KOPT-K1 (cell line): ENCODE data around the gene NPDC1.

Experiments used
- H3K27ac ChIP-seq: fragments of 200-600 bp; sonication (generic); 2 replicates; pipeline ENCODE4 v1.5.1; 2016; ENCODE audit warnings: antibody characterized with exemption, mild to moderate bottlenecking, low read depth, low read length; ENCODE audit not compliant: poor library complexity, severe bottlenecking
- H3K36me3 ChIP-seq: fragments of 200-600 bp; sonication (generic); 2 replicates; pipeline ENCODE4 v1.5.1; 2017; ENCODE audit warnings: antibody characterized with exemption, mild to moderate bottlenecking, low read length, moderate library complexity; ENCODE audit not compliant: insufficient read depth
- H3K9me3 ChIP-seq: fragments of 200-600 bp; sonication (generic); 2 replicates; pipeline ENCODE4 v1.5.1; 2017; ENCODE audit warnings: antibody characterized with exemption, low read length, mild to moderate bottlenecking; ENCODE audit not compliant: insufficient read depth, poor library complexity, severe bottlenecking

NPDC1 gene

DNA sequence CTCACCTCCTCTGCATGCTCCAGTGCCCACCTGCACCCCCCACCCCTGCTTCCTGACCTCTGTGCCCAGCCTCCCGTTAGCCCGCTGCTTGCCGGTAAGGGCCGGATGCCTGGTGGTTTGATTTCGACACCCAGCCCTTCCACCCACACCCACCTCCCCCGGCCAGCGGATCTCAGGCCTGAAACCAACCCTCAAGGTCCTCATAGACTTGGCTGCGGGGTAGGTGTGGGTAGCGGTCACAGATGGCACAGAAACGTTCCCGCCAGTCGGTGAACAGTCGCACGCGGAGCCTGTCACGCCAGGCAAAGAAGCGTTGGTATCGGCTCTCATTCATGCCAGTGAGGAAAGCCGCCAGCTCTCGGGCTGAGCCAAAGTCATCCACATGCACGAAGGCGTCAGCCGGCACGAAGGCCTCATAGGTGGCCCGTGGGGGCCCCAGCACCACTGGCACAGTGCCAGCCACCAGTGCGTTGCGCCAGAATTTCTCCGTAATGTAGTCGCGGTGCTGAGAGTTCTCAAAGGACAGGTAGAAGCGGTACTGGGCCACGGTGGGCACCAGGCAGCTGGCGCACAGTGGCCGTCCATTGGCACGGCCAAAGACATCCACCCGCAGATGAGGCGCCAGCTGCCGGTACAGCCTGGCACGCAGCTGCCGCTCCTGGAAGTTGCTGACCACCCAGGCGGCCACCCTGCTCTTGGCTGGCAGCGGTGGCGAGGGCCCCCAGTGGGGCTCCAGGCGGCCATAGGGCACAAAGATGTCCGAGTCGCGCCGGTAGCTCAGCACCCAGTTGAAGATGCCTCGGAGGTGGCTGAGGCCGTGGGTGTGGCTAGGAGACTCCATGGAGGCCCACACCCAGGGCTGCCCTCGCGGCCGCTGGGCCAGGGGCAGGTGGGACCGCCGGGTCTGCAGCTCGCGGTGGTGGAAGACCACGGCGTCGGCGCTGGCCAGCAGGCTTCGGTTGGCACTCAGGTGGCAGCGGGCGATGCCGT, 15.1 kb downstream of the NPDC1 start:
- no peaks in the 10 kb centered on the region for H3K36me3 ChIP-seq
- H3K27ac ChIP-seq: no peak overlapping the region
- H3K9me3 ChIP-seq: no peaks in the 10 kb centered on the region

DNA sequence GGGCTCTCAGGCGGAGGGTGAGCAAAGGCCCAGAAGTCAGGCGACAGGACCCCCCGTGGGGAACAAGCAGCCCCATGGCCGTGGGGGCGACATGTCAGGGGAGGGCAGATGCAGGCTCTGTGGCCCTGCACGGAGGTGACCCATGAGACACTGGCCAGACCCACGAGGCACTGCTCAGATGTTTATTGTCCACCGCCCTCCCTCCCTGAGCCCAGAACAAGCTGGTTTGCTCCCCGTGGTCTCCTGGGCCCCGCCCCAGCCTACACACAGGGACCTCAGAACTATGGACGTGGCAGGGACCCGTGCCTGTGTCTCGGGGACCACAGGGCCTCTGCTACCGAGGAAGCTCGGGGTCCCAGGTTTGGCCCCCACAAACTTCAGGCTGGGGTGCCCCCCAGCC, 16.0 kb downstream of the NPDC1 start:
- Histone ChIP-seq H3K36me3 (no peaks in the 10 kb centered on the region), H3K27ac (no peak overlapping the region), H3K9me3 (no peaks in the 10 kb centered on the region)

DNA sequence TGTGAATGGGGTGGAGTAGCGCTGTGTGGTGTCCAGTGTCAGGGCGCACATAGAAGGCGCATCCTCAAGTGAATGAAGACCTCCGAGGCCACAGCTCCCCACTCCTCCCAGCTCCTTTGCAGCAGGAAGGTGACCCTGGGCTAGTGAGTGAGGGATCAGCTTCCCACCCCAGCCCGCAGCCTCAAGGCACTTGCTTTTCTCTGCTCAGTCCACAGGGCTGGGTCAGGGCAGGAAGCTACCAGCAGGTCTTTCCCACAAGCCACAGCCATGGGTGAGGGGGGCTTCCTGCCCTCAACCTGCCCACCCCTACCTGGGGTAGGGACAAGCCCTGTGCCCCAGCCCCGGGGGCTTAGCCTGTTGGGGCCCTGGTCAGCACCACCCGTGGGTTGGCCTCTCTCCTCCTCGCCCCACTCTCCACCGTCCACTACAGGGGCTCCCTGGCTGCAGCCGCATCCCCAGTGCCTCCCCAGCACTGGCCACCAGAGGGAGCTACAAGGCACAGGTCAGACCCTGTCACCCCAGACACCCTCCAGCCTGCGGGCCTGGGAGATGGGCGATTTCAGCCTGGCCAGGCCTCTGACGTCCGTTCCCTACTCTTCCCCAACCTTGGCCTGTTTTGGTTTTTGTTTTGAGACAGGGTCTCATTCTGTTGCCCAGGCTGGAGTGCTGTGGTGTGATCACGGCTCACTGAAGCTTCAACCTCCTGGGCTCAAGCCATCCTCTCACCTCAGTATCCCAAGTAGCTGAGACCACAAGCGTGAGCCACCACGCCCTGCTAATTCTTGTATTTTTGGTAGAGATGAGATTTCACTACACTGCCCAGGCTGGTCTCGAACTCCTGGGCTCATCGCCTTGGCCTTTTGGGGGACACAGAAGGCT, 16.7 kb downstream of the NPDC1 start:
- Histone ChIP-seq H3K36me3 (no peaks in the 10 kb centered on the region), H3K27ac (no peak overlapping the region), H3K9me3 (no peaks in the 10 kb centered on the region)

DNA sequence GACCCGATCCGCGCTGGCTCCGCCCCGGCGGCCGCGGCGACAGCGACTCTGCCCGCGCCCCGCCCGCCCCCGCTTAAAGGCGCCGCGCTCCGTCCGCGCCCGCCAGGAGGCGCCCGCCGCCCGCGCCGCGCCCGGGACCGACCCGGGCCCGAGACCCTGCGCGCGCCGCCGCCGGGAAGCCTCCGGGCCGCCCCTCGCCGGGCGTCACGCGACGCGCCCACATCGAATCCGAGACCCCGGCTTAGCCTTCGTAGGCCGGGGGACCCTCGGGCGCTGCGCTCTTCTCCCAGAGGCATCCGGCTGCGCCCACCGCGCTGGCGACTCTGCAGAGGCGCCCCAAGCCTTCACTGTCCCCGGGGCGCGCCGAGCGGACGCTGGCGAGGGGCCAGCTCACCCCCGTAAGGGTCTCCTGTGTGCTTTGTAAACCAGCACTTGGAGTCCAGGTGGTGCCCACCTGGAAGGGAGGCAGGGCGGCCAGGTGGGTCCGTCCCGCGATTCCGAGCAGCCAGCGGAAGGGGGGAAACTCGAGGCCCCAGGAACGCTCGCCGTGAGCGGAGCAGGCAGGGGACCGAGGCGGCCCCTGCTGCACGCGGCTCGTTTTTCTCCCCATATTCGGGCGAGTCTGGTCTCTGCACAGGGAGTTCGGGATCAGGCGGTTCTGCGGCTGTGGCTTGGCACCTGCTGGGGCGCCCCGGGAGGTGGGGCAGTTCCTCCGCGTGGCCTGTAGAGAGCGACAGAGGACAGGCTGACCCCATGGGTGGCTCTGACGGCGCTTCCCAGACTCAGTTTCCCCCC, 17.5 kb downstream of the NPDC1 start:
- Histone ChIP-seq H3K27ac (no peak overlapping the region), H3K9me3 (no peaks in the 10 kb centered on the region), H3K36me3 (no peaks in the 10 kb centered on the region)

DNA sequence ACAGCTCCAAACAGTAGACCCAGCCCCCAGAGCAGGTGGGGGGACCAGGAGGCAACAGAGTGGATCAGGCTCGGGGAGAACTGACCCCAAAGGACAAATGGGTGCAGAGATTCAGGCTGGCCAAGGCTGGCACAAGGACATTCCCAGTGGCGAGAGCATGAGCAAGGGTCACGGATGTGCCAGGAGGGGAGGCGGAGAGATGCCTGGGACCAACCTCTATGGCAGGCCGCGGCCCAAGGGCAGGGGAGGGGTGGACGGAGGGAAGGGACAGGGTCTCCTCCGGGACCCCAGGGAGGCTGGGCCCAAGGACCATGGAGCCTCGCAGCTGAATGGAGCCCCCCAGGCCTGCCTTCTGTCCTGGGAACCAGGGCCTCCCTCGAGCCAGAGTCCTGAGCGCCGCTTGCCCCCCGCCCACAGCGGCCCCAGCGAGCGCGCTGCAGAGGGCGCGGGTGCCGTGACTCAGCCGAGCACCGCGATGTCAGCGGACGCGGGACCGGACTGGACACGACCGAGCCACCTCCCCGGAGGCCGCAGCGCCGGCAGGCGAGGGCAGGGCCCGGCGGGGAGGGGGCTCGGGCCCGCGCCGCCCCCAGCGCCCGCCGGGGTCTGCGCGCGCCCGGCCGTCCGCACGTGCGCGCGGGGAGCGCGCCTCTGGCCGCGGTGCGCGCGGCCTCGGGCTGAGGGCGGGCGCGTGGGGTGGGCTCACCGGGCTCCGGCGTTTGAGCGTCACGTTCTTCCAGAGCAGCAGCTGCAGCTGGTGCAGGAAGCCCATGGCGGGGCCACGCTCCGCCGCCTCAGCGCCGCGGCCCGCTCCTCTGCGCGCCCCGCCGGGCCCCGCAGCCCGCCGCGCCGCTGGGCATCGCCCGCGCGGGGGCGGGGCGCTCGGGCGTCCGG, 18.4 kb downstream of the NPDC1 start, which contains the start of gene ABCA2:
TSS of gene ABCA2 (minus strand) at position 869 of the 894 bp plus-strand sequence. CDS start at position 772, 97 bp downstream.
- H3K9me3 ChIP-seq: no peaks in the 10 kb centered on the region
- no peak within 1 kb of the TSS for H3K27ac ChIP-seq
- no peaks in the 10 kb centered on the region for H3K36me3 ChIP-seq

DNA sequence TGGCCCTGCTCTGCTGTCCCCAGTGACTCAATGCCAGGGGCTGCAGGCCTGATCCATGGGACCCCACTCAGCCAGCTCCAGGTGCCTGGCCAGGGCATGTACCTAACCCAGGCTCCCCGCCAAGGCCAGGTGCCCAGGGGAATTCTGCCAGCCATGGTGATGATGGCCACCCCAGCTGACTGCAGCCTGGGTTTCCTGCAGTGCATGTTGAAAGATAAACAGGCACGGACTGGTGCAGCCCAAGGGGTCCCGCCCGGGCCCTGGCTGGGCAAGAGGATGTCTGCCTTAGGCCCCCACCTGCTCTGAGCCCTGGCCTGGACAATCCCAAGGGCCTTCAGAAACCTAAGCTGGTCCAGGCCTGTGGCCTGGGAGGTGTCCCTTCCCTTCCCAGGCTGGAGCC, 19.1 kb downstream of the NPDC1 start:
- H3K9me3 ChIP-seq: no peaks in the 10 kb centered on the region
- no peak overlapping the region for H3K27ac ChIP-seq
- H3K36me3 ChIP-seq: no peaks in the 10 kb centered on the region

DNA sequence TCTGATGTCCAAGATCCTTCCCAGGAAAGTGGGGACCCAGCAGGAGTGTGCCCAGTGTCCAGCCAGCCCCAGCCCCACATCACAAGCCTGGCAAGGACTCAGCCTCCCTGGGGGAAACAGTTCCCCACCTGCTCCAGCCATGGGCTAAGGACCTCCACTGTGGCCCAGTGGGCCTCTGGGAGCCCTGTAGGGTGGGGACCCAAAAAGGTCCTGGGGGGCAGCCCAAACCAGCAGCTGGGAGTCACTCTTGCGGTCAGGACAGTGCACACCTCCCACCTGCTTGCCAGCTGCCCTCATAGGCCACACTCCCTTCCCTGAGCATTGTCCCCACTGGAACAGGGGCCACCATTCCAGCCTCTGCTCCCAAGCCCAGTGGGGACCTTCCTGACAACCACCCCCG, 19.6 kb downstream of the NPDC1 start:
- Histone ChIP-seq H3K27ac (no peak overlapping the region), H3K36me3 (no peaks in the 10 kb centered on the region), H3K9me3 (no peaks in the 10 kb centered on the region)

DNA sequence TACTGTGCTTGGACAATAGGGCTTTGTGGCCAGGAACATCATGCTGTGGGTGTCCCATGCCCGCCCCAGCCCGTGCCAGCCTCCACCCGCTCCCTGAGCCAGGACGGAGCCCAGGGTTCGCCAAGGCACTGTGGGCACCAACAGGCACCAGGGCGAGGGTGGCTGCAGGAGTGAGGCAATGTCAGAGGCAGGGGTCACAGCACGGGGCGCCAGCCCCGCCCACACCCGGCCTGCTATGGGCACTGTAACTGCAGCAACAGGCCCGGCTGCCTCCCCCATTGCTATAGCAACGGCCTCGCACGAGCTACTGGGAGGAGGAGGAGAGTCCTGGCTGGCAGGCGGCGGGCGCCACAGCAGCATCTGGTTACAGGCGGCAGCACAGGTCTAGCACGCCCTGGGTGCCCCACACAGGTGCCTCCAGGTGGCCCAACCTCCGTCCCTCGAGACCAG, 20.4 kb downstream of the NPDC1 start:
- Histone ChIP-seq H3K36me3 (no peaks in the 10 kb centered on the region), H3K9me3 (no peaks in the 10 kb centered on the region), H3K27ac (no peak overlapping the region)

DNA sequence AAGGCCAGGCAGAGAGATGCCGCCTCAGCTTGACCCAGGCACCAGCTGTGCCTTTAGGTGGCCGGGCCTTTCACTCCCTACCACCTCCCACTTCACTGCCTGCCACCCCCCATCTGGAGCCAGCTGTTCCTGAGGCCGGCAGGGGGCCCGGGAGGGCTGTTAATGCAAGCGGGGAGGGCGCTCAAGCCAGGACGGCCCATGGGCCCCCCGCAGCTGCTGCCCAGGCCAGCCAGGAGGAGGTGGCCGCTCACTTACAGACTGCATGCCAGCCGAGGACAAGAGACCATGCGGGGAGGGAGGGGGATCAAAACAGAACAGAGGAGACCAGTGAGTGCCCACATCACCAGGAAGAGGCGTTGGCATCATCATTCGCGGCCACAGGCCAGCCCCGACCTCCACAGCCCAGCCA, 22.4 kb downstream of the NPDC1 start:
- Histone ChIP-seq H3K36me3 (no peaks in the 10 kb centered on the region), H3K27ac (no peak overlapping the region), H3K9me3 (no peaks in the 10 kb centered on the region)

DNA sequence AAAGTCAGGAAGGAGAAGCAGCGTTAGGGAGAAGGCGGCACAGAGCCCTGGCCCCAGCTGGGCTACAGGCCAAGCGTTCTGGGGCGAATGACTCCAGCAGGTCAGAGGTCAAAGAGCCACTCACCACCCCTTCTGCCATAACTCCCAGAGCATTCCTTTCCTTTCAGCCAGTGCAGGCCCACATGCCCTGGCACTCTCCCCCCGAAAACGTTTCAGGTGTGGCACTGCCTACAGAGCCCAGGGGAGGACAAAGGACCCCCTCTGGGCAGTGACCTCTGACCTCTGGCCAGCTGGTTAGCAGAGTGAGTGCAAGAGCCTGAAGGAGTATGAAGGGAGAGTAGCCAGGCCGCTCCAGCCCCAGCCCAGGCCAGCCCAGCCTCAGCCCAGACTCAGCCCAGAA, 22.8 kb downstream of the NPDC1 start:
- Histone ChIP-seq H3K36me3 (no peaks in the 10 kb centered on the region), H3K9me3 (no peaks in the 10 kb centered on the region), H3K27ac (no peak overlapping the region)

DNA sequence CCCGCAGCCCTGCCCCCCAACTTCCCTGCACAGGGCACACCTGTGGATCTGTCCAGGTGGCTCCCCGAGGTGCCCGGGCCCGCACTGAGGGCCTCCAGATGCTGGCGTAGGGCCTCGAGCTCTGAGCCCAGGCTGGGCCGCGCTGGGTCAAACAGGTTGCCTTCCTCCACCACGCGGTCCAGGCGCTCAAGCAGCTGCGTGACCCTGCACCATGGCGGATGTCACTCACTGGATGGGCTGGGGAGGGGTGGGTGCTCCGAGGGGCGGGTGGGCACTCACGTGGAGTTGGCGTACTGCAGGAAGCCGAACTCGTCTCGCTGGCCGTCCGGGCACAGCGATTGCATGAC, 23.3 kb downstream of the NPDC1 start:
- no peaks in the 10 kb centered on the region for H3K36me3 ChIP-seq
- H3K9me3 ChIP-seq: no peaks in the 10 kb centered on the region
- H3K27ac ChIP-seq: no peak overlapping the region

DNA sequence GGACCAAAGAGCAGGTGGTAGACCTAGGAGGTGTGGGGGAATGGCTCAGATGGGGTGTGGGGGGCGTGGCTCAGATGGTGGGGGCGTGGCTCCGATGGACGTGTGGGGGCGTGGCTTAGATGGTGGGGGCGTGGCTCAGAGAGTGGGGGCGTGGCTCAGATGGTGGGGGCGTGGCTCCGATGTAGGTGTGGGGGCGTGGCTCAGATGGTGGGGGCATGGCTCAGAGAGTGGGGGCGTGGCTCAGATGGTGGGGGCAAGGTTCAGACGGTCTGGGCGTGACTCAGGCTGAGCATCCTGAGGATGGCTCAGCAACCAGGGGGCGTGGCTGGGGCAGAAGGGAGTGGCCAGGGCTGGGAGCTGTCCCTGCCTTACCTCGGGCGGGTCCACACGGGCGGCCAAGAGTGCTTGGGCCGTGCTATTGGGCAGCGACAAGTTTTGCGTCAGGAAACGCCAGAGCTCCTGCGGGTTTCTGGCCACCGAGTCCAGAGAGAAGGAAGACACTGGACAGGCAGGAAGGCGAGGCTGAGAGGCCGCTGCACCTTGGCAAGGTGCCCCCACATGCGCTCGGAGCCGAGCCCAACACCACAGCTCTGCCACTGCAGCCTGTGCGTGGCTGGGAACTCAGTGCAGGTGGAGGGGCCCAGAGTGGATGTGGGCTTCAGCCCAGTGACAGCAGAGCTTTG, 23.9 kb downstream of the NPDC1 start:
- no peaks in the 10 kb centered on the region for H3K36me3 ChIP-seq
- no peaks in the 10 kb centered on the region for H3K9me3 ChIP-seq
- H3K27ac ChIP-seq: no peak overlapping the region

DNA sequence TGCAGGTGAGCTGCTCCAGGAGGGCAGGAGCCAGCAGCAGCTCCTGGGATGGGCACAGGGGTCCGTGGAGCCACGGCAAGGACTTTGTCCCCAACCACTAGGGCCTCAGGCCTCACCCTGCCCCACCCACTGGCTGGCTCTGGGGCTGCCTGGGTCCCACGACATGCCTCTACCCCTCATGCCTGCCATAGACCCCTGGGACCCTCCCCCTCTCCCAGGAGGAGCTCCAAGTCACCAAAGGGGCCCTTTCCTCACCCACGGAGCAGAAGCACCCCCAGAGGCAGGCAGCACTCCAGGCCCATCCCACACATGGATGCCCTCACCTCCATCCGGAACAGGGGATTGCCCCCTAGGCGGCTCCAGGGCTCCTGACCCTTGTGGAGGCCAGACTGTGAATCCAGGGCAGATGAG, 24.4 kb downstream of the NPDC1 start:
- H3K36me3 ChIP-seq: no peaks in the 10 kb centered on the region
- H3K9me3 ChIP-seq: no peaks in the 10 kb centered on the region
- H3K27ac ChIP-seq: no peak overlapping the region
